DND-41 (cell line): Measurements from ENCODE around the gene LYZ.

Experiments used
- EZH2 ChIP-seq: IDR thresholded peaks from 3 replicates; pipeline ENCODE4 v1.6.1; 2012; ENCODE audit warnings: borderline replicate concordance, low read depth, mild to moderate bottlenecking, moderate library complexity, low read length, inconsistent platforms; ENCODE audit not compliant: severe bottlenecking
- TF ChIP-seq, protein P1 (sequence below): IDR thresholded peaks from 2 replicates; pipeline ENCODE4 v1.5.1; 2012; ENCODE audit warnings: borderline replicate concordance, low read length, moderate library complexity, mild to moderate bottlenecking; ENCODE audit not compliant: poor library complexity, severe bottlenecking; ENCODE audit errors: extremely low read depth

DNA sequence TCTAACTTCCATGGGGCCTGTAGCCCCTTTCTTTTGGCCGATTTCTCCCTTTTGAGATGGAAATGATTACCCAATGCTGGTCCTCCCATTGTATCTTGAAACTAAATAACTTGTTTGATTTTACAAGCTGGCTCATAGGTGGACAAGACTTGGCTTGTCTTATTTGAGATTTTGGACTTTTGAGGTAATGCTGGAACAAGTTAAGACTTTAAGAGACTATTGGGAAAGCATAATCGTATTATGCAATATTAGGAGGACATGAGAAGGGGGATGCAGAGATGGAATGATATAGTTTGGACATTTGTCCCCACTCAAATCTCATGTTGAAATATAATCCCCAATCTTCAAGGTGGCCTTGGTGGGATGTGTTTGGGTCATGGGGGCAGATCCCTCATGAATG, 49.2 kb upstream of the LYZ start:
- TF ChIP-seq, protein P1, sequence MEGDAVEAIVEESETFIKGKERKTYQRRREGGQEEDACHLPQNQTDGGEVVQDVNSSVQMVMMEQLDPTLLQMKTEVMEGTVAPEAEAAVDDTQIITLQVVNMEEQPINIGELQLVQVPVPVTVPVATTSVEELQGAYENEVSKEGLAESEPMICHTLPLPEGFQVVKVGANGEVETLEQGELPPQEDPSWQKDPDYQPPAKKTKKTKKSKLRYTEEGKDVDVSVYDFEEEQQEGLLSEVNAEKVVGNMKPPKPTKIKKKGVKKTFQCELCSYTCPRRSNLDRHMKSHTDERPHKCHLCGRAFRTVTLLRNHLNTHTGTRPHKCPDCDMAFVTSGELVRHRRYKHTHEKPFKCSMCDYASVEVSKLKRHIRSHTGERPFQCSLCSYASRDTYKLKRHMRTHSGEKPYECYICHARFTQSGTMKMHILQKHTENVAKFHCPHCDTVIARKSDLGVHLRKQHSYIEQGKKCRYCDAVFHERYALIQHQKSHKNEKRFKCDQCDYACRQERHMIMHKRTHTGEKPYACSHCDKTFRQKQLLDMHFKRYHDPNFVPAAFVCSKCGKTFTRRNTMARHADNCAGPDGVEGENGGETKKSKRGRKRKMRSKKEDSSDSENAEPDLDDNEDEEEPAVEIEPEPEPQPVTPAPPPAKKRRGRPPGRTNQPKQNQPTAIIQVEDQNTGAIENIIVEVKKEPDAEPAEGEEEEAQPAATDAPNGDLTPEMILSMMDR: no peak
- no peak for TF ChIP-seq EZH2
